ENCODE results near the gene RBM17.
"Not testable (repeated sequence)": the region's sequence is repeated elsewhere in the genome, so short reads cannot be mapped to it uniquely, and the experiment has no call there.

The RBM17 gene

DNA sequence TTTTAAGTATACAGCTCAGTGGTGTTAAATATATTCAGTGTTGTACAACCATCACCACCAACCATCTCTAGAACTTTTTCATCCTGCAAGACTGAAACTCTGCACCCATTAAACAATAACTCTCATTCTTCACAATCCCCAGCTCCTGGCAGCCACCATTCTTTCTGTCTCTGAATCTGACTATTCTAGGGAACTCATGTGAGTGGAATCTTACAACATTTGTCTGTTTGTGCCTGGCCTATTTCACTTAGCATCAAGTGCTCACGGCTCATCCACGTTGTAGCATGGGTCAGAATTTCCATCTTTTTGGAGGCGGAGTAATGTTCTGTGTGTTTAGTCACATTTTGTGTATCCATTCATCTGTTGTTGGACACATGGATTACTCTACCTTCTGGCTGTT is 73.1 kb downstream of the RBM17 start:
- no peak for DNase-seq (ENCODE audit: low read depth)

DNA sequence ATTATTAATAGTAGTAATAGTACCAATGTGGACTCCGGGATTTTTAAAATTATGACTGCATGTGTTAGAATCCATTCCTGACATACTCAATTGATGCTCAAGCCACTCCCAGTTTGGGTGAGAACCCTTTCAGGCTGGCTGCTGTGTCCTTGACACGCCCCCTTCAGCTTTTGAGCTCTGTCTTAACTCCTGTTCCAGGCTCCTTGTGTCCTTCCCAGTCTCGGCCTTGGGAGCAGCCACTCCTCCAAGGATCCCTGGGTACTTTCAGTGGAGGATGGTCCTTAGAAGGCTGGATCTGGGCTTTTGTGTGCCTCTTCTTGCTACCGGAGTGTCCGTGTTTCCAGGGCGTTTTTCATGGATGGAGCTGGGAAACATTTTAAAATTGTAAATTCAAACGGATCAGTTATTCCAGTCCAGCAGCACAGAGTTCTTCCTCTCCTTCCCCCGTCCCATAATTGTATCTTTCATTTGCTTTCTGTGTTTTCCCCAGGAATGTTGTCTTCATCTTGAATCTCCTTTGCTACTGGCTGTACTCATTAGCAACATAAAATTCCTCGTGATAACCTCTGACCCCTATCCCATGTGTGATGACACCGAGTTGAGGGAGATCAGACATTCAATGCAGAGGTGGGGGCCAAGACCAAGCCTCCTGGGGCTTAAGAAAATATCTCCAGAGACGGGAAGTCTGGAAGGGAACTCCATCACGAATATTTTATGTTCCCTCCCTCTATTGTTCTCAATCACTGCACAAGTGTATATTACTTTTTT is 73.9 kb downstream of the RBM17 start:
- no peak for DNase-seq (ENCODE audit: low read depth)

DNA sequence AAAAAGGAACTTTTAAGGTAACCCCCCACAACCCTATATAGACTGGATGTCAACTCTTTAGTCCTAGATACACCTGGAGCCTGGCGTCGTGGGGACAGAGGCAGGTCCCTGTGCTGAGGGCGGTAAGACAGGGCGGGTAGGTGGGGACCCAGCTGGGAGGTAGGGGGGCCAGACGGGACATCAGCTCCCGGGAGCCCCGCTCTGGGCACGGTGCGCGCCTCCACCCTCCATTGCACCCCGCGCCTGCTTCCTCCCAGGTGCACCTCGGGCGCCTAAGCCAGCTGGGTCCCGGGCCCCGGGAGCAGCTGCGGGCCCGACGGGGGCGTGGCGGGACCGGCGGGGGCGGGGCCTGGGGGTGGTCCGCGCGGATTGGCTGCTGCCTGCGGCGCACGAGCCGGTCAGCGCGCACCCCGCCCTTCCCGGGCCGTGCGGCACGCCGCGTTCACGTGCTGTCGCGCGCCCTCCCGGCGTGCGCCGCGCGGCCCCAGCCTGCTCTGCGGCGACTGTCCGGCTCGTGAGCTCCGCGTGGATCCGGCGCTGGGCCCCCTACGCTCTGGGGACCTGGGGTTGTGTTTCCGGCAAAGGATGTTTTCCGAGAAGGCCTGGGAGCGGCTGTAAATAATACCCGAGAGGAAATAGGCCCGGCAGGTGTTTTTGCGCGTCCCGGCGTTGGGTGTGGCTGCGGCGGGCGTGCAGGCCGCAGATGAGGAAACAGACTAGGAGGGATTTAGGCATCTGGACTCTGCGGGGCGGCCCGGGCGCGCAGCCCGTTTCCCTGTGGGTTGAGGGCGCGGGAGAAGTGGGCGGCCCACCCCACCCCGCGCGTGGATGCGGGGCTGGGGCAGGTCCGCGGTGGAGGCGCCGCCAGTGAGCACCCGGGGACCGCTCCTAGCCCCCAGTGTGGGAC is 74.8 kb downstream of the RBM17 start:
- peak; percentile 24 for DNase-seq (ENCODE audit: low read depth)

DNA sequence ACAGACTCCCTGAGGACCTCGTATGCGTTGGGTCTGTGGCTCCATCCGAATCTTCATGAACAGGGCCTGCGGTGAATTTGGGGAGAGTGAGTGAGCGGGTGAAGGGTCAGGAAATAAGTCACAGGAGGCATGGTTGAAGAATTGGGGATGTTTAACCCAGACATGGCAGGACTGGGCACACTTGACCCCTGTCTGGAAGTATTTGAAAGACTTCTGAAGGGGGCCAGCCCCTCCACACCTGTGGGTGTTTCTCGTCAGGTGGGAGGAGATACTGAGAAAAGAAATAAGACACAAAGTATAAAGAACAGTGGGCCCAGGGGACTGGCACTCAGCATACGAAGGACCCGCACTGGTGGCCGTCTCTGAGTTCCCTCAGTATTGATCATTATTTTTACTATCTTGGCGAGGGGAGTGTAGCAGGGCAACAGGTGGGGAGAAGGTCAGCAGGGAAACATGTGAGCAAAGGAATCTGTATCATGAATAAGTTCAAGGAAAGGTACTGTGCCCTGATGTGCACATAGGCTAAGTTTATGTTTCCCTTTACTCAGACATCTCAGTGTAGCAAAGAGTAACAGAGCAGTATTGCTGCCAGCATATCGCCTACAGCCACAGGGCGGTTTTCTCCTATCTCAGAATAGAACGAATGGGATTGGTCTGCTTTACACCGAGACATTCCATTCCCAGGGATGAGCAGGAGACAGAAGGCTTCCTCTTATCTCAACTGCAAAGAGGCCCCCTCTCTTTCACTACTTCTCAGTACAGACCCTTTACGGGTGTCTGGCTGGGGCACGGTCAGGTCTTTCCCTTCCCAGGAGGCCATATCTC is 75.6 kb downstream of the RBM17 start:
- no peak for DNase-seq (ENCODE audit: low read depth)

DNA sequence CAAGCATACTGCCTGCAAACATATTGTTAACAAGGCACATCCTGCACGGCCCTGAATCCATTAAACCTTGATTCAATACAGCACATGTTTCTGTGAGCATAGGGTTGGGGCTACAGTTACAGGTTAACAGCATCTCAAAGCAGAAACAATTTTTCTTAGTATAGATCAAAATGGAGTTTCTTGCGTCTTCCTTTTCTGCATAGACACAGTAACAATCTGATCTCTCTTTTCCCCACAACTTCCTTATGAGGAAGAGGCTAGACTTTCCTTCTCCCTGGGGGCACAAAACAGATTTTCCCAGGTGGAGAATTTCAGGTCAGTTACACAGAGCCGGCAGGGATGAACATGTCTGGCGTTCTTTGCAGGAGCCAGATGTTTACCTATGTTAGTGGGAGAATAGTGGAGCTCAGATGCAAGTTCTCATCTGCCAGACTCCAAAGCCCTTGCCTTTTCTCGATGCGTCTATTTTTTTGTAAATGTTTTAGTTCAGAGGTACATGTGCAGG is 76.4 kb downstream of the RBM17 start:
- no peak for DNase-seq (ENCODE audit: low read depth)

DNA sequence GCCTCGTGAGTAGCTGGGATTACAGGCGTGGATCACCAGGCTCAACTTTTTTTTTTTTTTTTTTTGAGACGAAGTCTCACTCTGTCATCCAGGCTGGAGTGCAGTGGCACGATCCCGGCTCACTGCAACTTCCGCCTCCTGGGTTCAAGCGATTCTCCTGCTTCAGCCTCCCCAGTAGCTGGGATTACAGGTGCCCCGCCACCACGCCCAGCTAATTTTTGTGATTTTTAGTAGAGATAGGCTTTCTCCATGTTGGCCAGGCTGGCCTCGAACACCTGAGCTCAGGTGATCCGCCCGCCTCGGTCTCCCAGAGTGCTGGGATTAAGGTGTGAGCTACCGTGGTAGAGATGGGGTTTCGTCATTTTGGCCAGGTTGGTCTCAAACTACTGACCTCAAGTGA is 77.1 kb downstream of the RBM17 start:
- DNase-seq (ENCODE audit: low read depth) = not testable (repeated sequence)
